HepG2 (cell line): ENCODE results near the gene GALNT5. TPM values are rescaled to one million over a fixed set of nuclear protein-coding genes. Genes with fewer than 3 reads are reported as not detected.

Experiments used
- GLMP ChIP-seq: sonication (generic); formaldehyde crosslinking; IDR thresholded peaks from 2 replicates; pipeline ENCODE4 v1.9.0; 2021; ENCODE audit warnings: missing genetic modification reagents, mild to moderate bottlenecking, borderline replicate concordance
- HNF1A ChIP-seq, 2 experiments: sonication (generic) in 1 of 2; formaldehyde crosslinking in 1 of 2; IDR thresholded peaks; 2 replicates each; pipeline versions ENCODE4 v1.4.0 to v1.6.1; 2016 to 2020; ENCODE audit warnings: borderline replicate concordance in 1 of 2, low read depth in 1 of 2, mild to moderate bottlenecking in 1 of 2, missing genetic modification reagents in 1 of 2
- HNRNPK ChIP-seq: fragments of 200-400 bp; formaldehyde crosslinking; IDR thresholded peaks from 2 replicates; pipeline ENCODE4 v1.6.1; 2018; ENCODE audit warnings: low read length, low read depth, moderate library complexity, mild to moderate bottlenecking; ENCODE audit not compliant: poor library complexity, severe bottlenecking
- IRF2 ChIP-seq: IDR thresholded peaks from 2 replicates; pipeline ENCODE4 v1.6.1; 2018; ENCODE audit warnings: missing genetic modification reagents, missing compliant biosample characterization
- MIER2 ChIP-seq: IDR thresholded peaks from 2 replicates; pipeline ENCODE4 v1.6.1; 2016; ENCODE audit warnings: missing biosample characterization, missing genetic modification reagents
- MIER3 ChIP-seq: IDR thresholded peaks from 2 replicates; pipeline ENCODE4 v1.6.1; 2016; ENCODE audit warnings: missing compliant biosample characterization, borderline replicate concordance
- MNT ChIP-seq: fragments of 450-650 bp; IDR thresholded peaks from 2 replicates; pipeline ENCODE4 v1.6.1; 2016
- NFE2L2 ChIP-seq: fragments of 150-350 bp; IDR thresholded peaks from 2 replicates; pipeline ENCODE4 v1.6.1; 2014; ENCODE audit warnings: low read length
- NFYB ChIP-seq: sonication (generic); formaldehyde crosslinking; IDR thresholded peaks from 2 replicates; pipeline ENCODE4 v1.4.0; 2020; ENCODE audit warnings: missing genetic modification reagents
- NR2F1 ChIP-seq, 2 experiments: fragments of 450-650 bp in 1 of 2; formaldehyde crosslinking in 1 of 2; IDR thresholded peaks; 2 replicates each; pipeline versions ENCODE4 v1.5.0 to v1.6.1; 2016 to 2020; ENCODE audit warnings: mild to moderate bottlenecking in 1 of 2, missing compliant biosample characterization in 1 of 2, missing genetic modification reagents in 1 of 2, moderate library complexity in 1 of 2
- SMC3 ChIP-seq: IDR thresholded peaks from 2 replicates; pipeline ENCODE4 v1.6.1; 2011; ENCODE audit warnings: low read length, improper control_type of control experiment
- SRF ChIP-seq: IDR thresholded peaks from 2 replicates; pipeline ENCODE4 v1.6.1; 2011; ENCODE audit warnings: mild to moderate bottlenecking, low read depth, low read length, moderate library complexity
- TFAP4 ChIP-seq: sonication (generic); IDR thresholded peaks from 2 replicates; pipeline ENCODE4 v1.6.1; 2016; ENCODE audit warnings: low read depth, borderline replicate concordance
- THAP8 ChIP-seq: sonication (generic); formaldehyde crosslinking; IDR thresholded peaks from 2 replicates; pipeline ENCODE4 v1.5.1; 2020; ENCODE audit warnings: missing genetic modification reagents, mild to moderate bottlenecking, borderline replicate concordance
- ZFP36 ChIP-seq: fragments of 150-350 bp; IDR thresholded peaks from 2 replicates; pipeline ENCODE4 v1.6.1; 2018; ENCODE audit warnings: borderline replicate concordance, low read length, low read depth; ENCODE audit not compliant: partially characterized antibody
- ZNF562 ChIP-seq: sonication (generic); formaldehyde crosslinking; IDR thresholded peaks from 2 replicates; pipeline ENCODE4 v1.8.0; 2022; ENCODE audit warnings: missing genetic modification reagents, borderline replicate concordance
- ZNF639 ChIP-seq: conservative IDR thresholded peaks from 2 replicates; pipeline ENCODE4 v1.6.1; 2018; ENCODE audit warnings: missing genetic modification reagents
- ZNF740 ChIP-seq: sonication (generic); formaldehyde crosslinking; IDR thresholded peaks from 2 replicates; pipeline ENCODE4 v1.4.0; 2020; ENCODE audit warnings: missing genetic modification reagents
- polyA plus RNA-seq, 8 experiments: library from polyadenylated mRNA; depleted of rRNA in 3 of 8; stranded (reverse) in 7 of 8; unstranded in 1 of 8; fragments of >200 nt; fragmentation: Illumina TruSeq in 4 of 8; extraction: Trizol in 4 of 8; gene quantifications; 2 replicates each; pipeline versions ENCODE4 v1.2.1 to v1.2.3, GENCODE V29; 2011 to 2016; ENCODE audit warnings: low read depth in 4 of 8, missing spikeins in 1 of 8, mixed read lengths in 1 of 8; ENCODE audit not compliant: insufficient read depth in 1 of 8
- total RNA-seq, 5 experiments: library from RNA; depleted of rRNA; stranded (reverse); fragments of >200 nt; fragmentation: Illumina TruSeq; extraction: Trizol; gene quantifications; 2 replicates each; pipeline ENCODE4 v1.2.3, GENCODE V29; 2016; ENCODE audit warnings: low read depth in 1 of 5

The GALNT5 gene
- total and polyA plus RNA-seq, 2 of the 13 experiments (the other 11 are each of a cell fraction or from before 2014, with no cell fraction given) = not detected

GRCh38 chr2:157327621-157328500 lies 70.4 kb downstream of the GALNT5 start (continued):
- TF ChIP-seq GLMP (CRISPR knock-in tag) (no peak), MIER3 (CRISPR knock-in tag) (no peak), IRF2 (CRISPR knock-in tag) (no peak), ZNF639 (CRISPR knock-in tag) (no peak), NFYB (CRISPR knock-in tag) (no peak), NR2F1 (CRISPR knock-in tag; IDR thresholded peaks at IDR 0.05) (no peak), HNF1A (IDR thresholded peaks at IDR 0.05; ENCODE audit: low read depth) (no peak), HNF1A (CRISPR knock-in tag; IDR thresholded peaks at IDR 0.05; ENCODE audit: borderline replicate concordance) (no peak), TFAP4 (no peak), MNT (no peak), SRF (no peak), SMC3 (peak; percentile 41), THAP8 (no peak), ZFP36 (no peak), NFE2L2 (no peak), MIER2 (no peak), ZNF562 (CRISPR knock-in tag) (no peak), ZNF740 (CRISPR knock-in tag) (no peak), HNRNPK (no peak)
